NCI-H187 treated with DMSO at 0.1 percent for 48 hours (cell line): ENCODE results near the gene BRWD1.
"Not testable (repeated sequence)": the region's sequence is repeated elsewhere in the genome, so short reads cannot be mapped to it uniquely, and the experiment has no call there.

ENCODE experiments used
- DNase-seq: peaks from one replicate; lab custom pipeline; 2025; lab: John Stamatoyannopoulos, UW

The BRWD1 gene

DNA sequence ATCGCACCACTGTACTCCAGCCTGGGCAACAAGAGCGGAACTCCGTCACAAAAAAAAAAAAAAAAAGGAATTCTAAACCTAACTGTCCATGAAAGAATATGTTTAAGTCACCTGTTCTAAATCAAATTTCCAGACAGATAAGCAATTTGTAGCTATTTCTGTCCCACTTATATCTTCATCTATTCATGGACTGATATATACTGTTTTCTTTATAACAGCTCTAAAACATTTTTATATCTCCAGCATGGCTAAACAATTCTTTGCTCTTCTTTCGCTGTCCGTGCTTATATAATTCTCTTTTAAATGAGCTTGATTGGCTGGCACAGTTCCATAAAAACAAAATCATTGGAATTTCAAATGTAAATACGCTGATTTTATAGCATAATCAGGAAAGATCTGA, 30.5 kb downstream of the BRWD1 start:
- DNase-seq, result no peak

DNA sequence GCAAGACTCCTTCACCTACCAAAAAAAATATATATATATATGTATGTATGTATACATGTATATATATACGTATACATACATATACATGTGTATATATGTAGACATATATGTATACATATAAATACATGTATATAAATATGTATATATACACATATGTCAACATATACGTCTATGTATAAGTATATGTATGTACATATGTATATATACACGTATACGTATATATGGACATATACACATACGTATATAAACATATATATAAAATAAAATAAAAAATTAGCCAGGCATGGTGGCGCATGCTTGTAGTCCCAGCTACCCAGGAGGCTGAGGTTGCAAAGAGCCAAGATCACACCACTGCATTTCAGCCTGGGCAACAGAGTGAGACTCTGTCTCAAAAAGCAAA, 31.6 kb downstream of the BRWD1 start:
- no peak for DNase-seq

DNA sequence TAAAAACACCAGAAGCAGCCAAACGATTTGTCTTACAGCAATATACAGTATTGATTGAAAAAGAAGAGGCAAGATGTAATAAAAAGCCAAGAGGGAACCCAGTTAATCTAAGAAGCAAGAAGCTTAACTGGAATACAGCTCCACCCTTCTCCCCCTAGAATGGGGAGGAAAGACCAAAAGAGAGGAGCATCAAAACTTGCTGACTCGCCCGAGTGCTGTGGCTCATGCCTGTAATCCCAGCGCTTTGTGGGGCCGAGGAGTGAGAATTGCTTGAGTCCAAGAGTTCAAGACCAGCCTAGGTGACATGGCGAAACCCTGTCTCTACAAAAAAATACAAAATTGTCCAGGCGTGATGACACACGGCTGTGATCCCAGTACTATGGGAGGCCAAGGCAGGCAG, 32.2 kb downstream of the BRWD1 start:
- no peak for DNase-seq

DNA sequence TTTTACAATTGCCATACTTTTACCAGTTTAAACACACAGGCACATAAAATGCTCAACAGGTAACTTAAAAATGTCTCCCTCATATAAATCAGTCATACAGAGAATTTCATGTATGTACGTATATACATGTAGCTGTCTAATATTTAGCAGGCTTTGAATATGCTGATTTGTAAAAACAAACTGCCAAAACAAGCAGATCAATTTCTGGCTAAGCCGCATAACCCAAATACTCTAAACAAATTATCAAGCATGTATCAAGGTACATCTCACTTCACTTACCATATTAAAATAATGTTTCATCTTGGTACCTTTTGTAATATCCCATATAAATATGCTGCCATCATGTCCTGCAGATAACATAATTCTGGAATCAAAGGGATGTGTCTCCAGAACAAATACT, 43.8 kb downstream of the BRWD1 start:
- DNase-seq, result no peak

DNA sequence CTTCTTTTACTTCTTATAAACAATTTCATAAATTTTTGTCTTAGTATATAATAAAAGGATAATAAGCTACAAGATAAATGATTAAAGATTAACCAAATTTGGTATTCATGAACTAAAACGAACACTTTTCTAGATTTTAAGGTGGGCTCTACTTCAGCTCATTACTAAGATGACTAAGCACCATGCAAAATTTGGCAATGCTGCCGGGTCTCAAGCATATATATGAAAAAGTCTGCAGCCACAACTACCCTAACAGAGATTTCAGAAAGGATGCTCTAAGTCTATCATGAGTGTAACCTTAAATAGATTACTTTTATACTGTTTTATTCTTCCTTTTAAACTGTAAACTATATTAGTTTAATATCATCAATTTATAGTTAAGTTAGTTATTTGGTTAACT, 47.8 kb downstream of the BRWD1 start:
- DNase-seq, result no peak

DNA sequence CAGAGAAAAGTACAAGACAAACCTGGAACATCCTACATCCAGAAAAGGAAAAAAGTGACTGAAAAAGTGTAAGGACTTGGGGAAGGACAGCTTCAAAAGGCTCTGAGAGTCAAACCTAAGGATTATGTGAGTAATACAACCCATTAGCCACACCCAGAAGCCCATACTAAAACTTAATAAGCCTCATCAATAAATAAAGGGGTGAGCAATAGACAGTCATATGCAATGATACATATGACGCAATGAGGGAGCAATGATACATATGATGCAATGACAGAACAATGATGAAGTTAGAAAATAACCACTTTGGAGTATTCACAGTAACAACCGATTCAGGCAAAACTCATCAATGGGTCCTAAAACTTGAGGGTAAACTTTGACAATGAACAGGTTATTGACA, 50.1 kb downstream of the BRWD1 start:
- DNase-seq, result no peak

DNA sequence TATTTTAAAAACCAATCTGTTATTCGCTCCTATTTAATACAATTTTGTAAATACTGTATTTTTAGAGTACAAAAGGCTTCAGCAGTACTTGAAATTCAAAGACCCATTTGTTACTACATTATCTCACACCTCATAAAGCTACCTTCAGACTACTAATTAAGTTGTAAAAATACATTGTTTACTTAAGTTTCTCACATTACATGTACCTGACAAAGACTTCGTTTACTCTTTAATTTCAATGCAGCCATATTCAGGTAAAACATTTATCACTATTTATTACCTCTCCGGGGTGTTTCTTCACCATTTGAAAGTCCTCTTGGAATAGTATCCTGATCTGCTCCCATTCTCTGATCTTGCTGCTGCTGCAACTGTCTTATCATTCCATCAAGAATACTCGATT, 55.2 kb downstream of the BRWD1 start:
- no peak for DNase-seq

DNA sequence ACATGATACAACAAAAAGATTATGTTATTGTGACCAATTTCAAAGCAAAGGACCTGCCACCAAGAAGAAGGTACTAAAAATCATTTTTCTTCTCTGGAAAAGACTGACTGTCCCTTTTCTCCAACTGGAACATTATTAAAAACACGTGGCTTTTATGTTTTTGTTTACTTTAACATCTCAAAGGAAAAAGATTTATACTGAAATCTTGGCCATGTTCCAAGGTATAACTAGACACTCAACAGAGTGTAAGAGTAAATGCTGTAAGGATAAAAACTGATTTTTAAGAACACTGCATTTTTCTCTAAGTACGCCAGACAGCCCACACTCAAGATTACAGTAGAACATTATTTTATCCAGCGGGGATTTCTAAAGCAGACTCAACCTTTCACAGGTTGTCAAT, 62.1 kb downstream of the BRWD1 start:
- no peak for DNase-seq

DNA sequence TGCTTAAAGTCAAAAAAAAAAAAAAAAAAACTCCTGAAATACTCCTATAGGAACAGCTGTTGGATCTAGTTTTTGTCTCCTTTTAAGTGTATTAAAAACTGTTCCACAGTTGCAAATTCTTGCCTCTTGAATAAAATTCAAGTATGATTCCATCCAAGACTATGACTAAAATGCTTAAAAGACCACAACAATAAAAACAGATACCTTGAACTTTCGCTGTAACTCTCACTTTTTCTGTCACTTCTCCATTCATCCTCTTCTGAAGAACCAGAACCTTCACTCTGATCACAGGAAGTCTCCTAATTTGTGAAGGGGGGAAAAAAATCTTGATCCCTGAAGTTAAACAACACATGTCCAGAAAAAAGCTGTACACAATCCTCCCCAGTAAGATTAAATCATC, 75.2 kb downstream of the BRWD1 start:
- DNase-seq, result no peak

DNA sequence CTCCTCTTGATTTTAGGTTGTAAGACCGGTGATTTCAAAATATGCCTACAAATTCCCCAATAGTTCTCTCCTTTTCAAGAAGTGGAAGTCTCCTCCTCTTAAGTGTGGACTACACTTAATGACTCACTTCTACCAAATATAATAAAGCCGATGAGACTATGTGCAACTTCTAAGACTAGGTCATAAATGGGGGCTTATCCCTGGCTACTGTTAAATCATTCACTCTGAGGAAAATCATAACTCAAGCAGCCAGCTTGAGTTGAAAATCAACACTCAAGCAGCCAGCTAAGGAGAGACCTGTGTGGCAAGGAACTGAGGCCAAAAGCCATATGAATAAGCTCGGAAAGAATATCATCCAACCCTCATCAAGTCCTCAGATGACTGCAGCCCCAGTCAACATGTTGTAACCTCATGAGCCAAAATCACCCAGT, 80.6 kb downstream of the BRWD1 start:
- no peak for DNase-seq

DNA sequence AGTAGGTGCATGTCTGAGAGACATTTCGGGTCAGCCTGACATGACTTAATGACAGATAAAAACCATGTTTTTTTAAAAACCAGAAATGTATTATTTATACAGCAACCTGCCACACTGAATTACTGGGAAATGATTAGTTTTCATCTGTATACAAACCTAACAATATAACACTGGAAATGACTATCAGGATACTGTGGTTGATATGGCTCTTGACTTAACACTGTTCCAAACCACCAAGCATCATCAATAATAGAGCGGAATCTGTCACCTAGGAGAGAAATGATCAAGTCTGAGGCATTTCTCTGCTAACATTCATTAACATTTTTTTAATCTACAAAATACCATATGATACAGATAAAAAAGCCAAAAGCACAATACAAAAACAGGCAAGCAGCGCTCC, 88.5 kb downstream of the BRWD1 start:
- no peak for DNase-seq

DNA sequence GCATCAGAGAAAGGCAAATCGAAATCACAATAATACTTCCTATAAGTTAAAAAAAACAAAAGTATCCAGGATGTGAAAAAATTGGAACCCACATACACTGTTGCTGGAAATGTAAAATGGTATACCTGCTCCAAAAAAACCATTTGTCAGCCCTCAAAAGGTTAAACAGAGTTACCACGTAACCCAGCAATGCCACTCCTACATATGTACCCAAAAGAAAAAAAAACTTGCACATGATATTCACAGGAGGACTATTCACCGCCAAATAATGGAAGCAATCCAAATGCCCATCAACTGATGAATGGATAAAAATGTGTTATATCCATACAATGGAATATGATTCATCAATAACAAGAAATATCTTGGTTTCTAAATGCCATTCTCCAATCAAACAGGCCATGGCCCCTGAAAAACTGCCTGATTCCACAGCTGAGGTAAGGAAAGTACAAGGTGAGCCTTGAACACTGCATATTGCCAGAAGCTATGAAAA, 91.4 kb downstream of the BRWD1 start:
- no peak for DNase-seq

DNA sequence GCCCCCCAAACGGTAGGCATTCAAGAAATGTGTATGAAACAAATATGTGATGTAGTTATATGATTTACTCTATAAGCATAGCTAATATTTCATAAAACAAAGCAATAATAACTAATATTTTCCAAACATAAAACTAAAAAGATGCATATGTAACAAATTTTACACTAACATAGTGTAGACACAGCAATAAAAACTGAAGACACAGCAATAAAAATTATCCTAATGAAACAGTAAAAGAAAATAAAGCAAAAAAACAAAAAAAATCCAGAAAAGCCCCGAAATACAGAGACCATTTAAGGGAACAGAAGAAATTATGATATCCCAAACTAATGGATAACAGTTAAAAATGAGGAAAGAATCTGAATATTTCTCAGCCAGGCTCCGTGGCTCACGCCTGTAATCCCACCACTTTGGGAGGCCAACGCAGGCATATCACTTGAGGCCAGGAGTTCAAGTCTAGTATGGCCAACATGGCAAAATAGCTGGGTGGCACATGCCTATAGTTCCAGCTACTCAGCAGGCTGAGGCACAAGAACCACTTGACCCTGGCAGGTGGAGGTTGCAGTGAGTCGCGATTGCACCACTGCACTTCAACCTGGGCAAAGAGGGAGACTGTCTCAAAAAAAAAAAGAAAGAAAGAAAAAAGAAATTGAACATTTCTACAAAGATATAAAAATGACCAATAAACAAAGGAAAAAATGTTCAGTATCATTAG, 92.0 kb downstream of the BRWD1 start:
- DNase-seq, result no peak

DNA sequence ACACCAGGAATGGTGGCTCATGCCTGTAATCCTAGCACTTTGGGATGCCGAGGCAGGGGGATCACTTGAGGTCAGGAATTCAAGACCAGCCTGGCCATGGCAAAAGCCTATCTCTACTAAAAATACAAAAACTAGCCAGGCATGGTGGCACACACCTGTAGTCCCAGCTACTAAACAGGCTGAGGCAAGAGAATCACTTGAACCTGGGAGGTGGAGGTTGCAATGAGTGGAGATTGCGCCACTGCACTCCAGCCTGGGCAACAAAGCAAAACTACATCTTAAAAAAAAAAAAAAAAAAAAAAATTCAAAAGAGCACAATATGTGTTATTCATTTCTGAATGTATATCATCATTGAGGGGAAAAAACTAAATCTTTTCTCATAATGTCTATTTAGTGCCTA, 92.6 kb downstream of the BRWD1 start:
- not testable (repeated sequence) for DNase-seq

DNA sequence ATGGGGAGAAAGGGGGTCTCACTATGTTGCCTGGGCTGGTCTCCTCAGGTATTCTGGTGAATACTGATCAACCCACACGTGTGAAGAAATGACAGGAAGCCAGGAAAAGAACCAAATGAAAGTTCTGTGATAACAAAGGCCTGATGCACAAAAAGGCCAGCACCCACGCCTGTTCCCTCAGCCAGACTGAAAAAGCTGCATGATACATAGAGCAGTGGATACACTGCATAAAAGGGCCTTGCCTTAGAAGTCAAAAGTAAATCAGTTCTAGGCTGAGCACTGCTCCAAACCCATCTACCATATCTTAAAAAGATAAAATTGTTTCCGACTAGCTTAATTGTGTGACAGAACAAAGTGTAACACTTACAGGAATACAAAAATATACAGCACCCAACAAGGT, 93.3 kb downstream of the BRWD1 start:
- no peak for DNase-seq

DNA sequence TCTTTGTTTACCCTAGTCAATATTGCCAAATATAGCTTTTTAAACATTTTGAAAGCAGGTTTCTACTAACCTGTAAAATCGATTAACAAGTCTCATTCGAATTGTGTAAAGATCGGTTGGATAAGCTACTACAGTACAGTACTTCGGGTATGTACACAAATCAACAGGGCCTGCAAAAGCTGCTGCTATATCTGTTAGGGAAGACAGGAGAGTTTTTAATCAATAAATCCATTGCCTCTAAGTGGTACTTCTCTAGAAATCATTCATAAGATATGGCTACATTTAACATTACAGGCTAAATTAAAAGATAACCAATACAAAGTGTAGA, 95.4 kb downstream of the BRWD1 start:
- DNase-seq, result no peak

DNA sequence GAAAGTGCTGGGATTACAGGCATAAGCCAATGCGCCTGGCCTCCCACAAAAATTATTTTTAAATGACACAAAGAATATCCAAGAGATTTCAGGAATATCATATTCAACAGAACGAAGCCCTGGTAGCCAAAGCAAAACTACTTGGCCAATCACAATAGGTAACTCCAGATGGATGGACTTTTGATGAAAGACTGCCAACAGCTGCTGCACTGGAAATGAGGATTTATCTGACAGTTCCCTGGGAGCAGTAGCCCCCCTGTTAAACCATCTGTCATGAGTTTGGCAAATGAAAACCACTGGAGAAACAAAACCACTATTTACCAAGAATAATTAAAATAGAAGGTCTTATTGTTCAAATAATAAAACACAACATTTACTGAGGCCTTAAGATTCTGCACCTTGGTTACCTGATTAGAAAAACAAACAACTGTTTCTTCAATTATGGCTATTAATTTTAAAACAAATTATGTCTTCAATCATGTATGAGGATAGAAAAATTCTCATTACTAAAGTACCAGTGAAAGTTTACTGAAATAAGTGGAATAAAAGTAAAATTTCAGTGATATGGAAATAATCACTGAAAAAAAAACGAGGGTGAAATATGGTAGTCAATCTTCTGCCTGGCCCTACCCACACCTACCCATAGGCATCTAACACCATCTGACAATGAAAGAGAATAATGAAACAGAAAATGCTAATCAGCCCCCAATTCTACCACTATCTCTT, 95.9 kb downstream of the BRWD1 start:
- no peak for DNase-seq

DNA sequence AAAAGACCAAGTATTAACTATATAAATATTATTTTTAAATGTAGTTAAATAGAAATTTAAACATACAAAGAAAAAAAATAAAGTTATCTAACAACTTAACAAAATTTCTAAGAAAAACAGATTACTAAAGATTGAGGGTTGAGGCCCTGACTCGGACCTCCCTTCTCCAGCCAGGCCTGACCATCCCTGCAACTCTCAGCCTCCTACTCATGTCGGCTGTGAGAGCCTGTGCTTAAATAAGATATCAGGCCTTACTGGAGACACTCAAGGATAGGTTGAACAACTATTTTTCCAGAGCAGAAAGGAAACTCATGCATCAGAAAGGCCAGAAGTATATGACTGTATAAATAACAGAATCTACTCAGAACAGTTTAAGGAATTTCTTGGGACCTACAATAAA, 97.1 kb downstream of the BRWD1 start:
- no peak for DNase-seq

DNA sequence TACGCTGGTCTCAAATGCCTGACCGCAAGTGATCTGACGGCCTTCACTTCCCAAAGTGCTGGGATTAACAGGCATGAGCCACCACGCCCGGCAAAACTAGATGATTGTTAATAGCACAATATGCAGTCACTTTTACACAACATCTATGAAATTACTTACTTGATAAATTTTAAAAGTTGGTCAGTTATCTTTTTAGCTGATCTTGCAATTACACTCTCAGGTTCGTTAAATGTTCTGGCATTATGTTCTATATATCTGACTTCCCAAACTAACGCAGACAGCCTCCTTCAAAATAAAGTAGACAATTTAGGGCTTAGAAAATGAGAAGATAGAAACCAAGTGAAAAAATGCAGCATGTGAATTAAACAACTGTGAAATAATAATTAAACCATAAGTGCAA, 98.4 kb downstream of the BRWD1 start:
- DNase-seq, result no peak

DNA sequence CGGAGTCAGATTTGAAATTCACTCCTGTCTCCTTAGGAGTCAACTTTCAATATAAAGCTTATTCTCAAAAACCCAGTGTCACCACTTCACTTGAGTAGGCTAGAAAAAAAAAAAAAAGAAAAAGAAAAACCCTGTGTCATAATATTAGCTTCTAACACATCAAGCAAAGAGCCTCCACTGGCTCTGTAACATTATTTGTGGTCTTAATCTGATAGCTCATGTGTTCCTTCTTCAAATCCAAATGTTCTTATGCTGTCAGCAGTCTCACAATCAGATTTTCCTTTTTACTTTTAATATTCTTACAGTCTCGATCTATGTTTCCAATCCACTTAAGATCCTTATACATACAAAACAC, 104.1 kb downstream of the BRWD1 start:
- no peak for DNase-seq

DNA sequence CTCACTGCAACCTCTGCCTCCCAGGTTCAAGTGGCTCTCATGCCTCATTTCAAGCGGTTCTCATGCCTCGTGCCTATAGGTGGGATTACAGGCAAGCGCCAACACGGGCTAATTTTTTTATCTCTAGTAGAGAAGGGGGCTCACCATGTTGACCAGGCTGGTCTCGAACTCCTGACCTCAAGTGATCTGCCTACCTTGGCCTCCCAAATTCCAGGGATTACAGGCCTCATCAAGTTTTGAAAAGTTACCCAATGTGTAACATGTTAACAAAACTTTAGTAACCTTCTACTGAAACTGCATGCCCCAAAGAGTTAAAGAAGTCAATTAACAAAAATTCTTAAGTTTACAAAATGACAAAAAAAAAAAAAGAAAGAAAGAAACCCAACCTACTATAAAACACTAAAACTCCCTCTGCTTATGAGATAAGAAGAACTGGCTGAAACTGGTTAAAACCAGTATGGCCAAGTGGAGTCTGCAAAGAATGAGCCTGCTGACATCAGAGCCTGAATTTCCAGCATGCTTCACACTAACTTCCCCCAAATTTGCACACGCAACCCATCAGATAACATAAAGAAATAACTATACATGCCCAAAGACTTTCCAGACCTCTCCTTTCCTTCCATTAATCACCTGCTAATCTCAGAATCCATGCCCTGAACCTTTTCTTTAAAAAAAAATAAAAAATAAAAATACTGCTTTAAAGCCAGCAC, 104.7 kb downstream of the BRWD1 start:
- no peak for DNase-seq

DNA sequence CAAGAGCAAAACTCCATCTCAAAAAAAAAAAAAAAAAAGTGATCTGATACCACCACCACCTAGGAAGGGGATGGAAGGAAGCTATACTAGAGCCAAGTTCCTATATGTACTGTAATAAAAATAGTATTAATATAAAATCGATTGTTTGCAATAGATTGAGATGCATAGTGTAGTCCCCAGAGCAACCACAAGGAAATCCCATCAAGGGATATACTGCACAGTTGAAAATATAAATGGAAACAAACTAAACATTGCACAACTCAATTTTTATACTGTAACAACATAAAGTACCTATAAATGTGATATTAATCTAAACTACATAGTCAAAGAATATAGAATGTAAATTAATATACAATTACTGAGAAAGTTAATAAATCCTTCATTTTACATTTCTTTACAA, 109.3 kb downstream of the BRWD1 start:
- no peak for DNase-seq

DNA sequence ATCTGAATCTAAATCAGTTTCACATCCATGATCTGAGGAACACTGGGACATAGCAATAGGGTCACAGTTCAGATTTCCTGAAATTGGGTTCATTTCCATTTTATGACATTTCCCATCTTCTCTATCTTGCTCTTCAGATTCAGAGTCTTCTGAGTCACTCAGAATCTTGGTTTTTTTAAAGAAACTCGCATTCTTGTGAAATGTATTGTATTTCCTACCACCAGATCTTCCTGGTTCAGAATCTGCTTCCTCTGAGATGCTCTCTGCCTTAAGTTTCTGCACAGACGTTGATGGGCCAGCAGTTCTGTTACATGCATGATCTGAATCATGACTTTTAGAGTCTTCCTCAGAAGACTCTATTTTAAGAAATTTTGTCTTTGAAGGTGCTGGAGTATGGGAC, 114.6 kb downstream of the BRWD1 start:
- no peak for DNase-seq
